CD8-positive, alpha-beta memory T cell (primary cell): Measurements from ENCODE around the gene AGFG2. TPM values are rescaled to one million over a fixed set of nuclear protein-coding genes. Genes with fewer than 3 reads are reported as not detected.
A peak's percentile ranks its signal among the peaks of the same experiment; 100 is the strongest.

Experiments
- CTCF ChIA-PET: fragments of 350-600 bp; sonication (Branson Sonifier 250); formaldehyde crosslinking; loops from one replicate; lab custom pipeline; 2021; ENCODE audit warnings: antibody characterized with exemption; lab: Charles Lee
- POLR2A ChIA-PET: fragments of 350-600 bp; sonication (Branson Sonifier 250); formaldehyde crosslinking; loops from one replicate; lab custom pipeline; 2021; ENCODE audit warnings: antibody characterized with exemption; lab: Charles Lee
- DNase-seq, 5 donors: peaks; one replicate each; pipeline versions ENCODE4 v3.0.0 to v3.0.0-alpha.2; 2020 to 2022; ENCODE audit warnings: mixed read lengths in 1 of 5
- H3K27ac ChIP-seq: one replicate; pipeline ENCODE4 v1.7.0; 2013; ENCODE audit warnings: low read depth, mild to moderate bottlenecking, low read length, moderate library complexity
- H3K27me3 ChIP-seq: 2 replicates; pipeline ENCODE4 v1.7.0; 2013; ENCODE audit warnings: low read length, mild to moderate bottlenecking; ENCODE audit not compliant: insufficient read depth, poor library complexity, severe bottlenecking
- H3K36me3 ChIP-seq: 2 replicates; pipeline ENCODE4 v1.7.0; 2013; ENCODE audit warnings: mild to moderate bottlenecking, low read length, moderate library complexity; ENCODE audit not compliant: insufficient read depth
- H3K4me1 ChIP-seq: 2 replicates; pipeline ENCODE4 v1.7.0; 2013; ENCODE audit warnings: mild to moderate bottlenecking, low read length, moderate library complexity; ENCODE audit not compliant: insufficient read depth
- H3K4me3 ChIP-seq: 2 replicates; pipeline ENCODE4 v1.7.0; 2013; ENCODE audit warnings: mild to moderate bottlenecking, low read length
- H3K9me3 ChIP-seq: 2 replicates; pipeline ENCODE4 v1.7.0; 2013; ENCODE audit warnings: mild to moderate bottlenecking, low read length
- H3K27ac Mint-ChIP-seq, 8 donors: one replicate each; pipeline ENCODE4 v1.8.0; 2020 to 2021; ENCODE audit warnings: mixed read lengths in 8 of 8, mild to moderate bottlenecking in 6 of 8, inconsistent platforms in 3 of 8, moderate library complexity in 3 of 8
- H3K27me3 Mint-ChIP-seq, 2 donors: one replicate each; pipeline ENCODE4 v1.8.0; 2020 to 2021; ENCODE audit warnings: mixed read lengths in 2 of 2, mild to moderate bottlenecking in 1 of 2, moderate library complexity in 1 of 2
- H3K36me3 Mint-ChIP-seq, 3 donors: one replicate each; pipeline ENCODE4 v1.8.0; 2020 to 2021; ENCODE audit warnings: mixed read lengths in 3 of 3, inconsistent platforms in 1 of 3, mild to moderate bottlenecking in 1 of 3
- H3K4me1 Mint-ChIP-seq, 3 donors: one replicate each; pipeline ENCODE4 v1.8.0; 2020 to 2021; ENCODE audit warnings: mixed read lengths in 3 of 3, inconsistent platforms in 1 of 3, mild to moderate bottlenecking in 1 of 3
- H3K4me3 Mint-ChIP-seq, 7 donors: one replicate each; pipeline ENCODE4 v1.8.0; 2020 to 2021; ENCODE audit warnings: mixed read lengths in 7 of 7, mild to moderate bottlenecking in 6 of 7, moderate library complexity in 4 of 7, inconsistent platforms in 2 of 7
- H3K9me3 Mint-ChIP-seq, 5 donors: one replicate each; pipeline ENCODE4 v1.8.0; 2020 to 2022; ENCODE audit warnings: mixed read lengths in 5 of 5, mild to moderate bottlenecking in 3 of 5, moderate library complexity in 2 of 5, inconsistent platforms in 1 of 5
- polyA plus RNA-seq: library from polyadenylated mRNA; unstranded; fragments of 300-500 nt; fragmentation: Illumina TruSeq; gene quantifications from one replicate; pipeline ENCODE4 v1.2.3, GENCODE V29; 2021
- total RNA-seq, 2 experiments: library from RNA; stranded (reverse); gene quantifications; one replicate each; pipeline ENCODE4 v1.2.3, GENCODE V29; 2021

AGFG2 gene
- total and polyA plus RNA-seq, 3 experiments from 2014 or later: 36.2 to 63.1 (median 60.5) TPM

DNA sequence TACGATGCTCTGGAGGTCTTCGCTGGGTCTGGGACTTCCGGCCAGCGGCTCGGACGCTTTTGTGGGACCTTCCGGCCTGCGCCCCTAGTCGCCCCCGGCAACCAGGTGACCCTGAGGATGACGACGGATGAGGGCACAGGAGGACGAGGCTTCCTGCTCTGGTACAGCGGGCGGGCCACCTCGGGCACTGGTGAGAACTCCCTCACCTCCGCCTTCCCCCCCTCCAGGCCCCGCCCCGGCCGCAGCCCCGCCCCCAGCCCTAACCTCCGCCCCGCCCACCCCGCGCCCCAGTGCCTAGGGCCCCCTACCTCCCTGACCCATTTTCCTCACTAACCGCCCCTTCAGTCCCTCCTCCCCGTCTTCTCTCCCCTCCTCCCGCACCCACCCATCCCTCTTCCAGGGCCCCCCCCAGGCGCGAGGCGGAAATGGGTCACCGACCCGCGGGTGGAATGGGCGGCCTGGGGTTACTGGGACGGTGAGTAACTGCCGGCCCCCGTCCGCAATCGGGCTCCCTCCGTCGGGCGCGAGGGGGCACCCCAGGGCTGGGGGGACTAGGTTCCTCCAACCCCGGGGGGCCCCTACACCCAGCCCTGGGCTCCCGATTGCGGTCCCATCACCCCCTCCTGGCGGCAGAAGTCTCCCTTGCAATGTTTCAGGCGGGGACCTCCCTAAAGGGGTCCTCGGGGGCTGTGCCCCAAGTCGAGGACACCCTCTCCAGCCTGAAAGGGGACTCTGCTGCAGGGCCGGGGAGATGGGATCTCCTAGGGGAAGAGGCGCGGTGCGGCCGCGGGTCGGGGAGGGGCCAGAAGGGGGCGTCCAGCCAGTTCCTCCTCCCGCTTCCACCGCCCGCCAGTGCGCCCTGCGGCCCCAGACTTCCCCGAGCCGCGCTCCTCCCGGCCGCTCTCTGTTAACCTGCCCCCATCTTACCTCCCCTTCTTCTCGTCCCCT lies 65.3 kb downstream of the AGFG2 start:
- Mint-ChIP-seq H3K9me3 (no peaks in the 10 kb centered on the region), H3K4me1 (peaks cover 11 to 30% (median 18%) of the 10 kb centered on the region in 3 donors), H3K4me3 (peak overlapping the region; percentile 81 to 95 (median 87)), H3K27ac (peak overlapping the region; percentile 38 to 98 (median 94)), H3K36me3 (no peaks in the 10 kb centered on the region), H3K27me3 (no peaks in the 10 kb centered on the region)
- DNase-seq: peak; percentile 64 to 88 (median 76)
- peaks cover 18% of the 10 kb centered on the region for H3K4me1 ChIP-seq
- no peaks in the 10 kb centered on the region for H3K9me3 ChIP-seq
- POLR2A ChIA-PET: interaction anchor here (0.6 to 3.2 kb wide), 8 partner anchors 18 to 176 kb away, joined by 3 to 14 read pairs (median 3); partner anchors contain the start of genes FBXO24, LRCH4 and ZCWPW1
- H3K36me3 ChIP-seq: no peaks in the 10 kb centered on the region
- CTCF ChIA-PET: interaction anchor here (0.8 to 2.0 kb wide), 14 partner anchors 9 to 248 kb away, joined by 3 to 10 read pairs (median 4); partner anchors contain the start of genes FBXO24, LRCH4, MOSPD3 and SLC12A9
- peak overlapping the region; percentile 55 for H3K4me3 ChIP-seq
- peak overlapping the region; percentile 75 for H3K27ac ChIP-seq
- H3K27me3 ChIP-seq: no peaks in the 10 kb centered on the region

DNA sequence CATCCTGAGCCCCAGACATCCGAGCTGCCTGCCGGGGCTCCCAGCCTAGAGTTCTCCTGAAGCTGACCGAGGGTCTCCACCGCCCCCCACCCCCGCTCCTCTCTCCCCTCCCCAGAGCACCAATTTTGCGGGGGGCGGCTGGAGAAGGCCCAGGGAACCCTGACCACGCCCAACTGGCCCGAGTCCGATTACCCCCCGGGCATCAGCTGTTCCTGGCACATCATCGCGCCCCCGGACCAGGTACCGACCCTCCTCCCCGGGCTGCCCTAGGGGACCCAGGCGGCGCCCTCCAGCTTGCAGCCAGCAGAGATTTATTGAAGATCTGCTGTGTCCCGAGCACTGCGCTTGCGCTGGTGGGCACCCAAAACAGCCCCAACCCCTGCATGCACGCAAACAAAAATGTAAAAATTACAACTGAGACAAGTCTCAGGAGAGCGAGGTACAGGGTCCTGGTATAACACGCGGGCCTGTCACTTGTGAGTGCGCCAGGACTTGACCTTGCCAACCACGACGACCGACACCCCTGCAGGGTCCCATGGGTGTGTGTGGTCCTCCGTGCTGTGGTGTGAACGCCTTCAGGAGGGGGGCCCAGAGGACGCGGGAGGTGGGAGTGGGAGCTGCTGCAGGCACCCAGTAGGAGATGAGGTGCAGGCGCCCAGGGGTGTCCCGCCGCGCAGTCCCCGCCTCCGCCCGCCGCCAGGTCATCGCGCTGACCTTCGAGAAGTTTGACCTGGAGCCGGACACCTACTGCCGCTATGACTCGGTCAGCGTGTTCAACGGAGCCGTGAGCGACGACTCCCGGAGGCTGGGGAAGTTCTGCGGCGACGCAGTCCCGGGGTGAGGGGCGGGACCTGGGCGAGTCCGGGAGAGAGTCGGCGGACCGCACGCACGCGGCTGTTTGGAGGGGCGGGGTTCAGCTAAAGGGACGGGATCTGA lies 66.2 kb downstream of the AGFG2 start:
- peaks cover 11 to 30% (median 18%) of the 10 kb centered on the region in 3 donors for H3K4me1 Mint-ChIP-seq
- H3K27ac ChIP-seq: peak overlapping the region; percentile 47
- POLR2A ChIA-PET: interaction anchor here (0.6 to 3.2 kb wide), 6 partner anchors 19 to 76 kb away, joined by 3 to 14 read pairs (median 3); partner anchors contain the start of genes FBXO24 and LRCH4
- peak overlapping the region in 7 of 8 donors; percentile 56 to 89 (median 79) for H3K27ac Mint-ChIP-seq
- no peaks in the 10 kb centered on the region for H3K9me3 Mint-ChIP-seq
- CTCF ChIA-PET: interaction anchor here (0.7 to 1.9 kb wide), 11 partner anchors 8 to 247 kb away, joined by 3 to 10 read pairs (median 4); partner anchors contain the start of genes FBXO24, LRCH4 and SLC12A9
- DNase-seq: peak in 4 of 5 donors; percentile 24 to 61 (median 42)
- no peaks in the 10 kb centered on the region for H3K36me3 ChIP-seq
- no peaks in the 10 kb centered on the region for H3K9me3 ChIP-seq
- peak overlapping the region; percentile 81 to 95 (median 87) for H3K4me3 Mint-ChIP-seq
- peaks cover 18% of the 10 kb centered on the region for H3K4me1 ChIP-seq
- no peaks in the 10 kb centered on the region for H3K27me3 Mint-ChIP-seq
- H3K36me3 Mint-ChIP-seq: no peaks in the 10 kb centered on the region
- peak overlapping the region; percentile 38 for H3K4me3 ChIP-seq
- no peaks in the 10 kb centered on the region for H3K27me3 ChIP-seq

DNA sequence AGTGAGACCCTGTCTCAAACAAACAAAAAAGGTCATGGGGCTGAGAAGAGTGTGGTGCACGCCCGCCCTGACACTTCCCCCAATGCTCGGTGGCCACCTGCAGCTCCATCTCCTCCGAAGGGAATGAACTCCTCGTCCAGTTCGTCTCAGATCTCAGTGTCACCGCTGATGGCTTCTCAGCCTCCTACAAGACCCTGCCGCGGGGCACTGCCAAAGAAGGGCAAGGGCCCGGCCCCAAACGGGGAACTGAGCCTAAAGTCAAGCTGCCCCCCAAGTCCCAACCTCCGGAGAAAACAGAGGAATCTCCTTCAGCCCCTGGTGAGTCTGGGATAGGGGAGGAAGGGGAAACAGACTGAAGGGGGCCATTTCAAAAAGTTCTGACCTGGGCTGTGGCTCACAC lies 67.3 kb downstream of the AGFG2 start:
- H3K9me3 Mint-ChIP-seq: no peaks in the 10 kb centered on the region
- peak overlapping the region in 6 of 7 donors; percentile 11 to 95 (median 72) for H3K4me3 Mint-ChIP-seq

DNA sequence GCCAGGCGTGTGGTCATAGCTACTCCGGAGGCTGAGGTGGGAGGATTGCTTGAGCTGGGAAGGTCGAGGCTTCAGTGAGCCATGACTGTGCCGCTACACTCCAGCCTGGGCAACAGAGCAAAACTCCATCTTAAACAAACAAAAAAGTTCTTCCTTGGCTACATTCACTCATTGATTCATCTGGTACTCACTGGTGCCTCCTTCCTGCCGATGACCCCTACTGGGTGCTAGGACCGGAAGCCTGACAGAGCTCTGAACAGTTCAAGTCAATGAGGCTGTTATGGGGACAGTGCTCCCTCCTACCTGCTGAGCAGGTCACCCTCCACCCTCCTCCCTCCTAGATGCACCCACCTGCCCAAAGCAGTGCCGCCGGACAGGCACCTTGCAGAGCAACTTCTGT lies 68.1 kb downstream of the AGFG2 start:
- H3K4me1 ChIP-seq: peaks cover 18% of the 10 kb centered on the region
- H3K27ac ChIP-seq: no peak overlapping the region
- H3K9me3 ChIP-seq: no peaks in the 10 kb centered on the region
- CTCF ChIA-PET: interaction anchor here (0.8 to 1.7 kb wide), 4 partner anchors 22 to 106 kb away, joined by 3 to 5 read pairs (median 3); partner anchors contain the start of gene POP7
- H3K4me3 ChIP-seq: no peak overlapping the region
- H3K9me3 Mint-ChIP-seq: no peaks in the 10 kb centered on the region
- no peaks in the 10 kb centered on the region for H3K36me3 ChIP-seq
- POLR2A ChIA-PET: interaction anchor here (0.6 to 1.2 kb wide), 2 partner anchors 21 to 98 kb away, joined by 3 to 4 read pairs; partner anchors contain the start of genes FBXO24 and LRCH4
- H3K27me3 ChIP-seq: no peaks in the 10 kb centered on the region
- H3K27me3 Mint-ChIP-seq: no peaks in the 10 kb centered on the region
- H3K27ac Mint-ChIP-seq: peak overlapping the region in 4 of 8 donors; percentile 44 to 76 (median 55)
- H3K4me3 Mint-ChIP-seq: peak overlapping the region in 2 of 7 donors; percentile 4 to 73
- DNase-seq: no peak
- H3K4me1 Mint-ChIP-seq: peaks cover 15 to 37% (median 23%) of the 10 kb centered on the region in 3 donors
- peaks cover 0 to 2% (median 0%) of the 10 kb centered on the region in 3 donors for H3K36me3 Mint-ChIP-seq

More for the DNA sequence above, 67.3 kb downstream of the AGFG2 start:
- Histone ChIP-seq H3K4me1 (peaks cover 18% of the 10 kb centered on the region), H3K27ac (no peak overlapping the region), H3K9me3 (no peaks in the 10 kb centered on the region), H3K4me3 (no peak overlapping the region), H3K36me3 (no peaks in the 10 kb centered on the region), H3K27me3 (no peaks in the 10 kb centered on the region)
- CTCF ChIA-PET: interaction anchor here (0.9 to 1.9 kb wide), 6 partner anchors 17 to 99 kb away, joined by 3 to 10 read pairs (median 8); partner anchors contain the start of genes FBXO24, LRCH4 and POP7
- no peak for DNase-seq
- peak overlapping the region in 1 of 8 donors; percentile 64 for H3K27ac Mint-ChIP-seq
- H3K4me1 Mint-ChIP-seq: peaks cover 11 to 34% (median 18%) of the 10 kb centered on the region in 3 donors
- POLR2A ChIA-PET: interaction anchor here (1.2 to 1.3 kb wide), 2 partner anchors 22 to 99 kb away, joined by 4 to 5 read pairs; no protein-coding TSS in a partner anchor
- H3K36me3 Mint-ChIP-seq: no peaks in the 10 kb centered on the region
- no peaks in the 10 kb centered on the region for H3K27me3 Mint-ChIP-seq

DNA sequence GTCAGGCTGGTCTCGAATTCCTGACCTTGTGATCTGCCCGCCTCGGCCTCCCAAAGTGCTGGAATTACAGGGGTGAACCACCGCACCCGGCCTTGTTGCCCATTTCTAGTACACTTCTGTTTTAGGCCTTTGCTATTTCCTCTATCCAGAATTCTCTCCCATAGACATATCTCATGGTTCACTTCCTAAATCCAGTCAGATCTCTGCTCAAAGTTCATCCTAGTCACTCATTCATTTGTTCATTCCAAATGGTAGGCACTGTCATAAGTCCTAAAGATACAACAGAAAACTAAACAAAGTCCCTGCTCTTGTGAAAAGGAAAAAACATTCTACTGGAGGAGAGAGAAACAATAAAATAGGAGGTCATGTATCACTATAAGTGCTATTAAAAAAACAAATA lies 71.0 kb downstream of the AGFG2 start:
- peaks cover 24 to 35% (median 34%) of the 10 kb centered on the region in 3 donors for H3K4me1 Mint-ChIP-seq
- peaks cover 0 to 7% (median 2%) of the 10 kb centered on the region in 3 donors for H3K36me3 Mint-ChIP-seq
- ChIA-PET POLR2A (no interaction called here), CTCF (no interaction called here)
- no peaks in the 10 kb centered on the region for H3K27me3 Mint-ChIP-seq
- DNase-seq: no peak
- Histone ChIP-seq H3K4me3 (no peak overlapping the region), H3K9me3 (no peaks in the 10 kb centered on the region), H3K27me3 (no peaks in the 10 kb centered on the region), H3K4me1 (peaks cover 23% of the 10 kb centered on the region), H3K36me3 (no peaks in the 10 kb centered on the region), H3K27ac (no peak overlapping the region)
- H3K9me3 Mint-ChIP-seq: no peaks in the 10 kb centered on the region
- H3K27ac Mint-ChIP-seq: peak overlapping the region in 5 of 8 donors; percentile 4 to 34 (median 25)
- H3K4me3 Mint-ChIP-seq: peak overlapping the region in 6 of 7 donors; percentile 1 to 57 (median 32)

DNA sequence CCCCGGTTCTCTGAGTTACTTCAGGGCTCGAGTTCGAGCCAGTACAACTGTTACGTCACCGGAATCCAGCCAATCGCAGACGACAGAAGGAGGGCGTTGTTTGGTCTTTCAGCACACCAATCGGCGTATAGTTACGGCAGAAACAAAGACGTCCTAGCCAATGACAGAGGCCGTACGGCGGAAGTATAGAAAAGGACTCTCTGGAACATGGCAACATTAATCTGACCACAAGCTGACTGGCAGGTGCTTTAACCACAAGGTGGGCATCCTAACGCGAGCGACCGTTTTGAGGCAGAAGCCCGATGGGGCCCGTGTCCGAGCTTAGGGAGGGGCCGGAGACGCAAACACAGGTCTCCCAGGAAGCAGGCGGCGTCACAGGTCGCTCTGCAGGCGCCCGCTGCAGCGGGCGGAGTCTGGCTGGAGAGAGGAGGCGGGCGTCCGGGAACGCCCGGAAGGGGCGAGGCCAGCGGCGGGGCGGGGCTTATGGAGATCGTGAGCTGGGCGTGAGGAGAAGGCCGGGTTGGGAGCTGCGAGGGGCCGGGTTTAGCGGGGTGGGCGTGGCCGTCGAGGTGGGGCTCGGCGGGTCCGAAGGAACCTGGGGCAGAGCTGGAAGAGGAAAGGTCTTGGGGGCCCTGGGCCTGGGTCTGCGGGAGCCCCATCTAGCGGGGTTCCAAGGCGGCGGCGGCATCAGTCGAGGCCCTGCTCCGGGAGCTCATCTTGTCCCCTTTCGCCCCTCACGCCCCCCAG lies 73.2 kb downstream of the AGFG2 start, which contains the start of gene MOSPD3:
Gene MOSPD3, plus strand, starts transcription at position 558 of the 747 bp plus-strand sequence. CDS start 252 bp downstream, outside the sequence.
- DNase-seq: peak; percentile 96 to 98 (median 98)
- Histone ChIP-seq H3K4me1 (peaks cover 19% of the 10 kb centered on the region), H3K4me3 (peak within 1 kb of the TSS; percentile 99), H3K36me3 (no peaks in the 10 kb centered on the region), H3K9me3 (no peaks in the 10 kb centered on the region), H3K27ac (peak within 1 kb of the TSS; percentile 99), H3K27me3 (no peaks in the 10 kb centered on the region)
- Mint-ChIP-seq H3K9me3 (no peaks in the 10 kb centered on the region), H3K27ac (peak within 1 kb of the TSS; percentile 94 to 100 (median 100)), H3K4me3 (peak within 1 kb of the TSS; percentile 91 to 100 (median 99)), H3K36me3 (peaks cover 0 to 10% (median 7%) of the 10 kb centered on the region in 3 donors), H3K27me3 (no peaks in the 10 kb centered on the region), H3K4me1 (peaks cover 20 to 24% (median 23%) of the 10 kb centered on the region in 3 donors)
- CTCF ChIA-PET: interaction anchor here (0.7 to 3.4 kb wide), 20 partner anchors 9 to 240 kb away, joined by 3 to 21 read pairs (median 6); partner anchors contain the start of genes FBXO24, GIGYF1, LRCH4 and POP7
- POLR2A ChIA-PET: interaction anchor here (0.7 to 3.5 kb wide), 16 partner anchors 15 to 183 kb away, joined by 3 to 31 read pairs (median 10); partner anchors contain the start of genes FBXO24, GNB2, LRCH4 and MEPCE
